Loucy (cell line): Measurements from ENCODE around the gene TRPM8.

Experiments
- H2AFZ ChIP-seq: fragments of 200-600 bp; sonication (generic); 2 replicates; pipeline ENCODE4 v1.6.0; 2016; ENCODE audit warnings: antibody characterized with exemption, mild to moderate bottlenecking, low read length, moderate library complexity
- H3F3A ChIP-seq: fragments of 200-600 bp; 2 replicates; pipeline ENCODE4 v1.6.0; 2016; ENCODE audit warnings: antibody characterized with exemption, low read depth, mild to moderate bottlenecking
- H3K27me3 ChIP-seq: fragments of 200-600 bp; sonication (generic); 2 replicates; pipeline ENCODE4 v1.6.1; 2014; ENCODE audit warnings: low read length, mild to moderate bottlenecking; ENCODE audit not compliant: insufficient read depth, poor library complexity, severe bottlenecking
- H3K36me3 ChIP-seq: fragments of 200-600 bp; sonication (generic); 2 replicates; pipeline ENCODE4 v1.6.1; 2016; ENCODE audit warnings: low read length; ENCODE audit not compliant: insufficient read depth
- H3K4me1 ChIP-seq: fragments of 200-600 bp; sonication (generic); 2 replicates; pipeline ENCODE4 v1.5.1; 2014; ENCODE audit warnings: low read length, mild to moderate bottlenecking; ENCODE audit not compliant: insufficient read depth, poor library complexity, severe bottlenecking
- H3K4me2 ChIP-seq: fragments of 200-600 bp; sonication (generic); 2 replicates; pipeline ENCODE4 v1.6.0; 2014; ENCODE audit warnings: antibody characterized with exemption, low read length, low read depth, mild to moderate bottlenecking; ENCODE audit not compliant: poor library complexity, severe bottlenecking
- H3K4me3 ChIP-seq: fragments of 200-600 bp; sonication (generic); 2 replicates; pipeline ENCODE4 v1.5.1; 2014; ENCODE audit warnings: low read length, mild to moderate bottlenecking, mixed read lengths; ENCODE audit not compliant: poor library complexity, severe bottlenecking
- H3K79me2 ChIP-seq: fragments of 200-600 bp; sonication (generic); 2 replicates; pipeline ENCODE4 v1.6.1; 2014; ENCODE audit warnings: low read length; ENCODE audit not compliant: insufficient read depth
- H3K9ac ChIP-seq: fragments of 200-600 bp; sonication (generic); 2 replicates; pipeline ENCODE4 v1.6.0; 2014; ENCODE audit warnings: mild to moderate bottlenecking, low read depth, low read length, moderate library complexity; ENCODE audit not compliant: poor library complexity, severe bottlenecking
- H3K9me2 ChIP-seq: fragments of 200-600 bp; sonication (generic); replicated peaks from 2 replicates; pipeline ENCODE4 v1.6.1; 2016; ENCODE audit warnings: low read depth, low read length, mixed read lengths
- H3K9me3 ChIP-seq: fragments of 200-600 bp; sonication (generic); 2 replicates; pipeline ENCODE4 v1.6.1; 2014; ENCODE audit warnings: mild to moderate bottlenecking, antibody characterized with exemption, low read length, low read depth; ENCODE audit not compliant: insufficient read depth
- H4K20me1 ChIP-seq: fragments of 200-600 bp; sonication (generic); 2 replicates; pipeline ENCODE4 v1.6.0; 2014; ENCODE audit warnings: antibody characterized with exemption, low read length, mild to moderate bottlenecking; ENCODE audit not compliant: insufficient read depth, poor library complexity, severe bottlenecking
- EZH2phosphoT487 ChIP-seq: fragments of 200-600 bp; IDR thresholded peaks from 2 replicates; pipeline ENCODE4 v1.6.1; 2018; ENCODE audit warnings: antibody characterized with exemption, mild to moderate bottlenecking, moderate library complexity, borderline replicate concordance
- TF ChIP-seq, protein P1 (sequence below): fragments of 200-600 bp; sonication (generic); conservative IDR thresholded peaks from 2 replicates; pipeline ENCODE4 v1.5.1; 2014; ENCODE audit warnings: mild to moderate bottlenecking, antibody characterized with exemption, low read length

Gene TRPM8

DNA sequence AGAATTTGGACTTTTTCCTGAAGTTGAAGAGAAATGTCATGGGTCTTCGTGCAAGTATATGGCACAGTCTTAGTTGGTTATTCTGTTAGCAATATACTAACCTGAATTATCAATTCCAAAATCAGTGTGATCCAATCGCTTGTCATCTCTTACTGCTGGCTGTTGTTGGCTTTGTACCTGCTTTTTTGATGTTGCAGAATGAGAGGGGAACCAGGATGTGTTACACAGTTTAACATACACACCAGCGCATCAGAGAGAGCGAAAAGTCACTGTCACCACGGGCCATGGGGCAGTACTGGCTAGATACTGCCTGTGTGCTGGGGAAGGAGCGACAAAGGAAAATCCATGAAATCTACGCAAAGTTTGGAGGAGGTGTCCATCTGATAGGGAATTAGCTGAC lies 74.0 kb downstream of the TRPM8 start:
- no peaks in the 10 kb centered on the region for H3K79me2 ChIP-seq
- peaks cover 6% of the 10 kb centered on the region for H3K4me1 ChIP-seq
- H3K4me2 ChIP-seq, result no peak overlapping the region
- no peak overlapping the region for H3K9ac ChIP-seq
- no peaks in the 10 kb centered on the region for H4K20me1 ChIP-seq
- no peaks in the 10 kb centered on the region for H3F3A ChIP-seq
- no peaks in the 10 kb centered on the region for H3K9me3 ChIP-seq
- no peaks in the 10 kb centered on the region for H3K36me3 ChIP-seq
- H3K9me2 ChIP-seq, result no peaks in the 10 kb centered on the region
- peaks cover 29% of the 10 kb centered on the region for H3K27me3 ChIP-seq
- no peak for TF ChIP-seq EZH2phosphoT487
- TF ChIP-seq, protein P1, sequence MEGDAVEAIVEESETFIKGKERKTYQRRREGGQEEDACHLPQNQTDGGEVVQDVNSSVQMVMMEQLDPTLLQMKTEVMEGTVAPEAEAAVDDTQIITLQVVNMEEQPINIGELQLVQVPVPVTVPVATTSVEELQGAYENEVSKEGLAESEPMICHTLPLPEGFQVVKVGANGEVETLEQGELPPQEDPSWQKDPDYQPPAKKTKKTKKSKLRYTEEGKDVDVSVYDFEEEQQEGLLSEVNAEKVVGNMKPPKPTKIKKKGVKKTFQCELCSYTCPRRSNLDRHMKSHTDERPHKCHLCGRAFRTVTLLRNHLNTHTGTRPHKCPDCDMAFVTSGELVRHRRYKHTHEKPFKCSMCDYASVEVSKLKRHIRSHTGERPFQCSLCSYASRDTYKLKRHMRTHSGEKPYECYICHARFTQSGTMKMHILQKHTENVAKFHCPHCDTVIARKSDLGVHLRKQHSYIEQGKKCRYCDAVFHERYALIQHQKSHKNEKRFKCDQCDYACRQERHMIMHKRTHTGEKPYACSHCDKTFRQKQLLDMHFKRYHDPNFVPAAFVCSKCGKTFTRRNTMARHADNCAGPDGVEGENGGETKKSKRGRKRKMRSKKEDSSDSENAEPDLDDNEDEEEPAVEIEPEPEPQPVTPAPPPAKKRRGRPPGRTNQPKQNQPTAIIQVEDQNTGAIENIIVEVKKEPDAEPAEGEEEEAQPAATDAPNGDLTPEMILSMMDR, result no peak
- no peak overlapping the region for H3K4me3 ChIP-seq
- H2AFZ ChIP-seq, result no peak overlapping the region

DNA sequence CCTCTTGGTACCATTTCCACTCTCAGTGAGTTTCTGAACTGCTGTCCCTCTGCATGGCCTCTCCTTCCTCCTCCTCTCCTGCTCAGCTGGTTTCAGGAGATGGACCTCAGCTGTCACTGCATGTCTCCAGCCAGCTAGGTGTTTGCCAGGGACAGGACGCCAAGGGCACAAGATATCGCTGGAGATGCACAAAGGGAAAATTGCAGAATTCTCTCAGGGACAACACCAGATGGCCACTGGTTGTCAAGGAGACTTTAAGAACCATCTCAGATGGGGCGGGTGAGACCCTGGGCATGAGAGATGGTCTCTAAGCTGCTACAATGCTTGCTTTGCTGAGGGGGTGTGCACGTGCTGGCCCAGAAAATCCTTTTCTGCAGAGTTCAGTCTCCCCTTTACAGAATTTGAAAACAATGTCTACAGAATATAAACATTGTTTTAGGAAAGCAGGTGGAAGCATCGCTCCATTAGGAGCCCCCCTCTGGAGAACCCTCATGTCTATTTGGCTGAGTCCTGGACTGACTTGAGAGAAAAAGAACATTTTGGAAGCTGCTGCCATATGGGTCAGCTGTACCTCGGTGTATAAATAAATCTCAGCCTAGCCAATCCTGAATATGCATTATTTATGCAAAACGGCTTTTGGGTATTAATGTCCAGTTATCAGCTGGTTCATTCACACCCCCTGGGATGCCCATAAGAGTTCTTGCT lies 75.5 kb downstream of the TRPM8 start:
- TF ChIP-seq EZH2phosphoT487, result no peak
- peaks cover 6% of the 10 kb centered on the region for H3K4me1 ChIP-seq
- H3K9me3 ChIP-seq, result no peaks in the 10 kb centered on the region
- H3K9me2 ChIP-seq, result no peaks in the 10 kb centered on the region
- H3K4me2 ChIP-seq, result no peak overlapping the region
- H3K27me3 ChIP-seq, result peaks cover 29% of the 10 kb centered on the region
- no peaks in the 10 kb centered on the region for H4K20me1 ChIP-seq
- no peak overlapping the region for H3K9ac ChIP-seq
- no peaks in the 10 kb centered on the region for H3K79me2 ChIP-seq
- H2AFZ ChIP-seq, result no peak overlapping the region
- no peaks in the 10 kb centered on the region for H3K36me3 ChIP-seq
- H3K4me3 ChIP-seq, result no peak overlapping the region
- no peaks in the 10 kb centered on the region for H3F3A ChIP-seq

GRCh38 chr2:233993461-233993860 lies 76.3 kb downstream of the TRPM8 start:
- H3K9me3 ChIP-seq, result no peaks in the 10 kb centered on the region

More at GRCh38 chr2:233993461-233993860, 76.3 kb downstream of the TRPM8 start:
- no peaks in the 10 kb centered on the region for H3K9me2 ChIP-seq
- H3F3A ChIP-seq, result no peaks in the 10 kb centered on the region
- H2AFZ ChIP-seq, result no peak overlapping the region
- no peak overlapping the region for H3K4me3 ChIP-seq
- TF ChIP-seq, protein P1, result no peak
- TF ChIP-seq EZH2phosphoT487, result no peak
- no peaks in the 10 kb centered on the region for H3K79me2 ChIP-seq
- no peaks in the 10 kb centered on the region for H3K36me3 ChIP-seq
- no peak overlapping the region for H3K4me2 ChIP-seq
- no peak overlapping the region for H3K9ac ChIP-seq
- H3K27me3 ChIP-seq, result peaks cover 29% of the 10 kb centered on the region
- peaks cover 6% of the 10 kb centered on the region for H3K4me1 ChIP-seq
- no peaks in the 10 kb centered on the region for H4K20me1 ChIP-seq
